ACHN (cell line): Measurements from ENCODE around the gene GRAMD1B.

Experiments
- DNase-seq: peaks from one replicate; pipeline ENCODE4 v3.0.0-alpha.2; 2015
- in situ Hi-C: cut with HindIII; loops from 2 replicates; pipeline ENCODE4 v1.10.0; 2017; ENCODE audit warnings: low sequenced_read_pairs, low pct_ligation_motif_present, low pct_unique_long_range_greater_than_20kb

Gene GRAMD1B

GRCh38 chr11:123674297-123674696 is 244.2 kb downstream of the GRAMD1B start:
- in situ Hi-C loops, result no loop called here
- DNase-seq, result no peak
